ENCODE measurements around the gene ELOB.
A peak's percentile ranks its signal among the peaks of the same experiment; 100 is the strongest.

Gene ELOB

DNA sequence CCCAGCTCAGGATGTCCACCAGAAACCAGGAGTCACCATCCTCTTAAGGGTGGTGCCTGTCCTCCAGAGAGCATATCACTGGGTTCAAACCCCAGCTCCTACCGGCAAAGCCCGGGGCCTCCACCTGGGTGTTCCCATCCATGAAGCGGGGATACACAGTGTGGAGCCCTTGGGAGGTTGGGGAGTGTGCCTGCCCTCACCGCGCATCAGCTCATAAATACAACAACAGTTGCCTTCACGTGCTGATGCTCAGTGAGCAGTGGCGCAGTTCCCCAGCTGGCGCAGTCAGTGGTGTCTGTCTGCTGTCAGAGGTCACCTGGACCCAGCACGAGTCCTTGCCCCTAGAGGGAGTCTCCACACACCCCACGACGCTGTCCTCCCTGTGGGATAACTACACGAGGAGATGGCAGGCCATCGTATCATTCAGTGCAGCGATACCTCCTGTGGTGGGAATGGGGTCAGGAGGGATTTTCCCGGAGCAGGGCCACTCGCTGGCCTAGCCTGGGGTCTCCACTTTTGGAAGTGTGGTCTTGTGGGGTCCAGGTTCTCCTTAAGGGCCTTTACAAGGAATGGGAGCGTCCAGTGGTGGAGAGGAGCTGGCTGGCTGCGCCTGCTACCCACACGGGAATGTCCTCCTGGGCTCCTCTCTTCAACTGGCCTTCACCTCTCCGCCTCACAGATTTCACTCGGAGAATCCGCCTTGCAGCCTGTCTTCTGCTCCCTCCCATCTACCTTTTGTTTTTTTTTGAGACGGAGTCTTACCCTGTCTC is 2.3 kb upstream of the ELOB start:
- Histone ChIP-seq H3K4me2 (no peak overlapping the region), H3K27ac (no peak overlapping the region), H3K36me3 (ENCODE audit: insufficient read depth) (no peaks in the 10 kb centered on the region)

DNA sequence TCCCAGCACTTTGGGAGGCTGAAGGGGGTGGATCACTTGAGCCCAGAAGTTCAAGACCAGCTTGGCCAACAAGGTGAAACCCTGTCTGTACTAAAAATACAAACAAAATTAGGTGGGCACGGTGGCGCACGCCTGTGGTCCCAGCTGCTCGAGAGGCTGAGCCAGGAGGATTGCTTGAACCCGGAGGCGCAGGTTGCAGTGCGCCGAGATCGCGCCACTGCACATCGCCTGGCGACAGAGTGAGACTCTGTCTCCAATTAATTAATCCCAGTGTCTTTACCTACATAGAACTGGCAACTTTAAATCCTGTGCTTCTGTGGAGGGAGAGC is 1.5 kb upstream of the ELOB start:
- H3K79me2 ChIP-seq (ENCODE audit: insufficient read depth, low read depth): peaks cover 27% of the 10 kb centered on the region
- no peak overlapping the region for H3K9ac ChIP-seq
- H3K36me3 ChIP-seq (ENCODE audit: insufficient read depth): no peaks in the 10 kb centered on the region
- no peaks in the 10 kb centered on the region; the same call in 1 of the 2 replicates for H3K27me3 ChIP-seq (ENCODE audit: insufficient read depth, low read depth)
- H2AFZ ChIP-seq (ENCODE audit: low read depth): no peak overlapping the region
- no peak overlapping the region for H3K4me3 ChIP-seq (IDR thresholded peaks at IDR 0.05; ENCODE audit: insufficient read depth, low read depth, low read length)
- no peak overlapping the region for H3K27ac ChIP-seq
- TF ChIP-seq, protein P1, sequence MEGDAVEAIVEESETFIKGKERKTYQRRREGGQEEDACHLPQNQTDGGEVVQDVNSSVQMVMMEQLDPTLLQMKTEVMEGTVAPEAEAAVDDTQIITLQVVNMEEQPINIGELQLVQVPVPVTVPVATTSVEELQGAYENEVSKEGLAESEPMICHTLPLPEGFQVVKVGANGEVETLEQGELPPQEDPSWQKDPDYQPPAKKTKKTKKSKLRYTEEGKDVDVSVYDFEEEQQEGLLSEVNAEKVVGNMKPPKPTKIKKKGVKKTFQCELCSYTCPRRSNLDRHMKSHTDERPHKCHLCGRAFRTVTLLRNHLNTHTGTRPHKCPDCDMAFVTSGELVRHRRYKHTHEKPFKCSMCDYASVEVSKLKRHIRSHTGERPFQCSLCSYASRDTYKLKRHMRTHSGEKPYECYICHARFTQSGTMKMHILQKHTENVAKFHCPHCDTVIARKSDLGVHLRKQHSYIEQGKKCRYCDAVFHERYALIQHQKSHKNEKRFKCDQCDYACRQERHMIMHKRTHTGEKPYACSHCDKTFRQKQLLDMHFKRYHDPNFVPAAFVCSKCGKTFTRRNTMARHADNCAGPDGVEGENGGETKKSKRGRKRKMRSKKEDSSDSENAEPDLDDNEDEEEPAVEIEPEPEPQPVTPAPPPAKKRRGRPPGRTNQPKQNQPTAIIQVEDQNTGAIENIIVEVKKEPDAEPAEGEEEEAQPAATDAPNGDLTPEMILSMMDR (conservative IDR thresholded peaks at IDR 0.05; ENCODE audit: low read depth, low read length): no peak
- H3K4me2 ChIP-seq: peak overlapping the region; percentile 96; the same call in 1 of the 2 replicates
- H3K4me1 ChIP-seq (ENCODE audit: low read depth, poor library complexity, severe bottlenecking): peaks cover 34% of the 10 kb centered on the region
- no peaks in the 10 kb centered on the region for H4K20me1 ChIP-seq (ENCODE audit: insufficient read depth)

More for the DNA sequence above, 2.3 kb upstream of the ELOB start:
- Histone ChIP-seq H3K9ac (no peak overlapping the region), H2AFZ (ENCODE audit: low read depth) (no peak overlapping the region), H3K4me1 (ENCODE audit: low read depth, poor library complexity, severe bottlenecking) (peaks cover 27% of the 10 kb centered on the region), H3K79me2 (ENCODE audit: insufficient read depth, low read depth) (peaks cover 27% of the 10 kb centered on the region), H4K20me1 (ENCODE audit: insufficient read depth) (no peaks in the 10 kb centered on the region), H3K4me3 (IDR thresholded peaks at IDR 0.05; ENCODE audit: insufficient read depth, low read depth, low read length) (no peak overlapping the region), H3K27me3 (ENCODE audit: insufficient read depth, low read depth) (no peaks in the 10 kb centered on the region; the same call in 1 of the 2 replicates)
- TF ChIP-seq, protein P1 (conservative IDR thresholded peaks at IDR 0.05; ENCODE audit: low read depth, low read length): no peak

DNA sequence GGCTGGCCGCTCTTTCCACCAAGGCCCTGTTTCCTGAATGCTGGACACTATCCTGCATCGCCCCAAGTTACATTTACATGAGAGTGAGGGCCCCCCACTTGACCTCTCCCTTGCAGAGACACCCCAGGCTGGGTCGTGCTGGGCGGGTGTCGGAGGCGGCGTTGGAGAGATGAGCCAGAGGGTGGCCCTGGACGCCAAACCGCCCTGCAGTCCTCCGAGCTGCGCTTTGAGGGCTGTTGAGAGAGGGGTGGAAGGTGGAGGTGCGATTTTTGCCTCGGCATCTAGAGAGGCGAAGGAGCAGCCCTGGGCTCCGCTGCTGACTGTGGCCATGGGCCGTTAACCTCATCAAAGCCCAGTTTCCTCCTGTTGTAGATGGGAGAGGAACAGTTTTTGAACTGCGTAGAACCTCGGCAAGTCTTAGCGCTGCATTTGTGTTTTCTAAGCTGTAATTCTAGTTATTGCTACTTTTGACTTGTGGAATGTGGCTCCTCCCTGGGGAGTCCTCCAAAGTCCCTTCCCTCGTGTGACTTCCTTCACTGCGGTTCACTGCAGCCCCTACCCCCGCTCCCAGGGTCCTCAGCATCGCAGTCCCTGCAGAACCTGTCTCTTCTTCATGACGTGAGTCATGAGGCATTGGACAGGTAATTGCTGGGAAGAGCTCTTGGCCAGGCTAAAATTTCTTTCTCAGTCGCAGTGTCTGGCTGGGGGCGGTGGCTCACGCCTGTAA is 986 bp upstream of the ELOB start:
- Histone ChIP-seq H3K27me3 (ENCODE audit: insufficient read depth, low read depth) (no peaks in the 10 kb centered on the region), H3K36me3 (ENCODE audit: insufficient read depth) (no peaks in the 10 kb centered on the region), H3K27ac (peak overlapping the region; percentile 95), H3K9ac (peak overlapping the region; percentile 100), H3K4me2 (peak overlapping the region; percentile 96), H3K79me2 (ENCODE audit: insufficient read depth, low read depth) (peaks cover 27% of the 10 kb centered on the region), H3K4me1 (ENCODE audit: low read depth, poor library complexity, severe bottlenecking) (peaks cover 36% of the 10 kb centered on the region), H4K20me1 (ENCODE audit: insufficient read depth) (no peaks in the 10 kb centered on the region), H2AFZ (ENCODE audit: low read depth) (peak overlapping the region; percentile 77), H3K4me3 (IDR thresholded peaks at IDR 0.05; ENCODE audit: insufficient read depth, low read depth, low read length) (no peak overlapping the region)
- TF ChIP-seq, protein P1 (conservative IDR thresholded peaks at IDR 0.05; ENCODE audit: low read depth, low read length): no peak

DNA sequence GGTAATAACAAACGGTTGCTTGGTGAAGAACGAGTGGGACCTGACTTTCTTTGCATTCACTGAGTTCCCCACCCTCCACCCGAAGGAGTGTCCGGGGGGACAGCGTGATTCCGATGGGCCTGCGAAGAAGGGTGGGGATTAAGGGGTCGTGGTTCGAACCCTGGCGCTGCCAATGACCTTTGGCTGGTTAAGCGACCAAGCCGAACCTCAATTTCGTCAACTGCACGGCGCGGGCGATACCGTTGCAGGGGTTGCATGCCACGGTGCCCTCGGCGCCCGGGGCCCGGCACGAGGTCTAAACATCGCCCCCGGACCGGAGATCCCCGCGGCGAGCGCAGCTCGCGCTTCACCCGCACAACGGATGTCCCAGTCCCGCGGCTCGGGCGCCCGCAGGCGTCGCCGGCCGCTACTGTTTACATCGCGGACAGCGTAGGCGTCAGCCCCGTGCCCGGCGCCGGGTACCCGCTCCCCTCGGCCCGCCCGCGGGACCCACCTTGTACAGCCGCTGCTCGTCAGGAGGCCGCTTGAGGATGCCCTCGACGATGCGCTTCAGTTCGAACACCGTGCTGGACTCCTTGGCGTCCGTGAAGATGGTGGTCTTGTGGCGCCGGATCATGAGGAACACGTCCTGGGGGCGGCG is 460 bp downstream of the ELOB start:
- Histone ChIP-seq H2AFZ (ENCODE audit: low read depth) (peak overlapping the region; percentile 67), H3K4me3 (IDR thresholded peaks at IDR 0.05; ENCODE audit: insufficient read depth, low read depth, low read length) (no peak overlapping the region), H3K36me3 (ENCODE audit: insufficient read depth) (no peaks in the 10 kb centered on the region), H3K4me2 (peak overlapping the region; percentile 98), H3K9ac (peak overlapping the region; percentile 57; the same call in 1 of the 2 replicates), H3K27ac (no peak overlapping the region), H3K4me1 (ENCODE audit: low read depth, poor library complexity, severe bottlenecking) (peaks cover 36% of the 10 kb centered on the region), H4K20me1 (ENCODE audit: insufficient read depth) (no peaks in the 10 kb centered on the region), H3K79me2 (ENCODE audit: insufficient read depth, low read depth) (peaks cover 27% of the 10 kb centered on the region), H3K27me3 (ENCODE audit: insufficient read depth, low read depth) (no peaks in the 10 kb centered on the region)
- TF ChIP-seq, protein P1 (conservative IDR thresholded peaks at IDR 0.05; ENCODE audit: low read depth, low read length): no peak
